ENCODE results near the gene SLC7A6OS. TPM values are rescaled to one million over a fixed set of nuclear protein-coding genes. Genes with fewer than 3 reads are reported as not detected.

The SLC7A6OS gene
- polyA plus RNA-seq, 1 donor (not counting 4 experiments of a cell fraction or from before 2014, with no cell fraction given) = 12.6 TPM

DNA sequence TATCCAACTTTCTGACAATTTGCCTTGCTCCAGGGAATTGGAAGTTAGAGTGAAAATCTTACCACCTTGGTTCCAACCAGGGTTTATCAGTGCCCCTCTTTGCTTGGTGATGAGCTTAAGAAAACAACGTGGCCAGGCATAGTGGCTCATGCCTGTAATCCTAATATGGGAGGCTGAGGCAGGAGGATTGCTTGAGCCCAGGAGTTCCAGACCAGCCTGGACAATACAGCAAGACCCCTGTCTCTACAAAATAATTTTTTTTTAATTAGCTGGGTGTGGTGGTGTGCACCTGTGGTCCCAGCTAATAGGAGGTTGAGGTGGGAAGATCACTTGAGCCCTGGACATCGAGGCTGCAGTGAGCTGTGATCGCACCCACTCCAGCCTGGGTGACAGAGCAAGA is 25.1 kb downstream of the SLC7A6OS start:
- Histone ChIP-seq H3K27ac (ENCODE audit: control insufficient read depth, insufficient read depth, low read length) (no peak overlapping the region), H3K9me1 (ENCODE audit: control insufficient read depth, extremely low read depth, insufficient read depth, low read length) (peaks cover 3% of the 10 kb centered on the region), H3K4me1 (ENCODE audit: control insufficient read depth, extremely low read depth, insufficient read depth, low read length) (peaks cover 11% of the 10 kb centered on the region), H3K4me3 (ENCODE audit: control insufficient read depth in 2 of 3, extremely low read depth in 1 of 3, insufficient read depth in 2 of 3, low read depth in 1 of 3, low read length in 3 of 3) (no peak overlapping the region), H3K4me2 (ENCODE audit: control insufficient read depth, extremely low read depth, insufficient read depth, low read depth, low read length) (no peak overlapping the region), H3K27me3 (ENCODE audit: control insufficient read depth, extremely low read depth, insufficient read depth, low read length) (no peaks in the 10 kb centered on the region), H2AFZ (ENCODE audit: control insufficient read depth, low read length) (no peak overlapping the region), H3K36me3 (ENCODE audit: control insufficient read depth in 2 of 2, extremely low read depth in 1 of 2, insufficient read depth in 2 of 2, low read length in 2 of 2) (peaks cover 20 to 22% of the 10 kb centered on the region in 2 experiments), H3K79me2 (ENCODE audit: control insufficient read depth, insufficient read depth, low read length) (peaks cover 5% of the 10 kb centered on the region), H4K20me1 (ENCODE audit: control insufficient read depth, extremely low read depth, insufficient read depth, low read length) (no peaks in the 10 kb centered on the region), H3K9me3 (ENCODE audit: control insufficient read depth, low read depth, low read length) (no peaks in the 10 kb centered on the region), H3K9ac (ENCODE audit: control insufficient read depth, extremely low read depth, insufficient read depth, low read length) (no peak overlapping the region)
- DNase-seq (ENCODE audit: low read depth, low spot score) = no peak
- TF ChIP-seq, protein P1, sequence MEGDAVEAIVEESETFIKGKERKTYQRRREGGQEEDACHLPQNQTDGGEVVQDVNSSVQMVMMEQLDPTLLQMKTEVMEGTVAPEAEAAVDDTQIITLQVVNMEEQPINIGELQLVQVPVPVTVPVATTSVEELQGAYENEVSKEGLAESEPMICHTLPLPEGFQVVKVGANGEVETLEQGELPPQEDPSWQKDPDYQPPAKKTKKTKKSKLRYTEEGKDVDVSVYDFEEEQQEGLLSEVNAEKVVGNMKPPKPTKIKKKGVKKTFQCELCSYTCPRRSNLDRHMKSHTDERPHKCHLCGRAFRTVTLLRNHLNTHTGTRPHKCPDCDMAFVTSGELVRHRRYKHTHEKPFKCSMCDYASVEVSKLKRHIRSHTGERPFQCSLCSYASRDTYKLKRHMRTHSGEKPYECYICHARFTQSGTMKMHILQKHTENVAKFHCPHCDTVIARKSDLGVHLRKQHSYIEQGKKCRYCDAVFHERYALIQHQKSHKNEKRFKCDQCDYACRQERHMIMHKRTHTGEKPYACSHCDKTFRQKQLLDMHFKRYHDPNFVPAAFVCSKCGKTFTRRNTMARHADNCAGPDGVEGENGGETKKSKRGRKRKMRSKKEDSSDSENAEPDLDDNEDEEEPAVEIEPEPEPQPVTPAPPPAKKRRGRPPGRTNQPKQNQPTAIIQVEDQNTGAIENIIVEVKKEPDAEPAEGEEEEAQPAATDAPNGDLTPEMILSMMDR (optimal IDR thresholded peaks at IDR 0.05 in 1 of 3, IDR thresholded peaks at IDR 0.05 in 1 of 3, conservative IDR thresholded peaks at IDR 0.05 in 1 of 3; ENCODE audit: extremely low read depth in 1 of 3, insufficient read depth in 2 of 3, low read length in 3 of 3) = no peak
- no peak for TF ChIP-seq EZH2 (IDR thresholded peaks at IDR 0.05; ENCODE audit: low read length)
- dilution Hi-C loops (cut with MboI; ENCODE audit: extremely low pct_ligation_motif_present, low sequenced_read_pairs) = no loop called here
- no peak for FAIRE-seq

DNA sequence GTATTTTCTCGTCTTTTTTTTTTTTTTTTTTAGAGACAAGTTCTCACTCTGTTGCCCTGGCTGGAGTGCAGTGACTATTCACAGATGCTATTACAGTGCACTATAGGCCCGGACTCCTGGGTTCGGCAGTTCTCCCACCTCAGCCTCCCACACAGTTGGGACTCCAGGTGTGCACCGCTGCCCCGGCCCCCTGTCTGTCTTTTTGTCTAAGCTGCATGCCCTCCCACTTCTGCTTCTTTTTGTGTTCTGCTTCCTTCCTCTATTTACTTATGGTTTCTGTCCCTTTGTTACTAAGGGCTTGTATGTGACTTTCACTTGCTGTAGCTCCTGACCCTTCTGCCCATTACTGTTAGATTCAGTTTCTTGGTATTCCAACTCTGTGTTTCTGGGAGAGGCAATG is 25.9 kb downstream of the SLC7A6OS start:
- H3K79me2 ChIP-seq (ENCODE audit: control insufficient read depth, insufficient read depth, low read length) = peaks cover 8% of the 10 kb centered on the region

More for the DNA sequence above, 25.9 kb downstream of the SLC7A6OS start:
- dilution Hi-C loops (cut with MboI; ENCODE audit: extremely low pct_ligation_motif_present, low sequenced_read_pairs) = no loop called here
- Histone ChIP-seq H3K4me2 (ENCODE audit: control insufficient read depth, extremely low read depth, insufficient read depth, low read depth, low read length) (no peak overlapping the region), H3K4me3 (ENCODE audit: control insufficient read depth in 2 of 3, extremely low read depth in 1 of 3, insufficient read depth in 2 of 3, low read depth in 1 of 3, low read length in 3 of 3) (no peak overlapping the region), H3K9me3 (ENCODE audit: control insufficient read depth, low read depth, low read length) (no peaks in the 10 kb centered on the region), H3K27me3 (ENCODE audit: control insufficient read depth, extremely low read depth, insufficient read depth, low read length) (no peaks in the 10 kb centered on the region), H3K9me1 (ENCODE audit: control insufficient read depth, extremely low read depth, insufficient read depth, low read length) (peaks cover 3% of the 10 kb centered on the region), H3K27ac (ENCODE audit: control insufficient read depth, insufficient read depth, low read length) (no peak overlapping the region), H4K20me1 (ENCODE audit: control insufficient read depth, extremely low read depth, insufficient read depth, low read length) (no peaks in the 10 kb centered on the region), H3K36me3 (ENCODE audit: control insufficient read depth in 2 of 2, extremely low read depth in 1 of 2, insufficient read depth in 2 of 2, low read length in 2 of 2) (peaks cover 17 to 19% of the 10 kb centered on the region in 2 experiments), H2AFZ (ENCODE audit: control insufficient read depth, low read length) (no peak overlapping the region), H3K9ac (ENCODE audit: control insufficient read depth, extremely low read depth, insufficient read depth, low read length) (no peak overlapping the region), H3K4me1 (ENCODE audit: control insufficient read depth, extremely low read depth, insufficient read depth, low read length) (peaks cover 11% of the 10 kb centered on the region)
- TF ChIP-seq, protein P1 (optimal IDR thresholded peaks at IDR 0.05 in 1 of 3, IDR thresholded peaks at IDR 0.05 in 1 of 3, conservative IDR thresholded peaks at IDR 0.05 in 1 of 3; ENCODE audit: extremely low read depth in 1 of 3, insufficient read depth in 2 of 3, low read length in 3 of 3) = no peak
- no peak for TF ChIP-seq EZH2 (IDR thresholded peaks at IDR 0.05; ENCODE audit: low read length)
- no peak for FAIRE-seq
- no peak for DNase-seq (ENCODE audit: low read depth, low spot score)
